Measurements from ENCODE around the gene GBA3. TPM values are rescaled to one million over a fixed set of nuclear protein-coding genes. Genes with fewer than 3 reads are reported as not detected.

Gene GBA3
- polyA plus RNA-seq, 1 experiment, result not detected

- ChIA-PET POLR2A (no interaction called here), CTCF (interaction anchor here (1.6 kb wide), 1 partner anchor 10 kb away, joined by 4 read pairs; no protein-coding TSS in a partner anchor)
- no peak for DNase-seq (ENCODE audit: low read depth)
- no peak overlapping the region for H3K4me3 ChIP-seq (ENCODE audit: low read depth, low read length)
- no peaks in the 10 kb centered on the region for H3K27me3 ChIP-seq (ENCODE audit: control insufficient read depth, insufficient read depth, low read length)
- H3K36me3 ChIP-seq (ENCODE audit: control insufficient read depth, insufficient read depth, low read length), result no peaks in the 10 kb centered on the region
- TF ChIP-seq CTCF (IDR thresholded peaks at IDR 0.05; ENCODE audit: insufficient read depth, low read depth, low read length), result no peak
These were observed 39.0 kb upstream of the GBA3 start for GRCh38 chr4:22653752-22654151.

- DNase-seq (ENCODE audit: low read depth), result peak; percentile 61
- ChIA-PET POLR2A (no interaction called here), CTCF (interaction anchor here (0.8 kb wide), 2 partner anchors 9 to 10 kb away, joined by 3 read pairs; no protein-coding TSS in a partner anchor)
- H3K4me3 ChIP-seq (ENCODE audit: low read depth, low read length), result no peak overlapping the region
- no peaks in the 10 kb centered on the region for H3K27me3 ChIP-seq (ENCODE audit: control insufficient read depth, insufficient read depth, low read length)
- H3K36me3 ChIP-seq (ENCODE audit: control insufficient read depth, insufficient read depth, low read length), result no peaks in the 10 kb centered on the region
- no peak for TF ChIP-seq CTCF (IDR thresholded peaks at IDR 0.05; ENCODE audit: insufficient read depth, low read depth, low read length)
These were observed 31.3 kb upstream of the GBA3 start for GRCh38 chr4:22661443-22661842.

GRCh38 chr4:22667332-22667940 is 25.3 kb upstream of the GBA3 start:
- DNase-seq (ENCODE audit: low read depth), result no peak
- no peak for TF ChIP-seq CTCF (IDR thresholded peaks at IDR 0.05; ENCODE audit: insufficient read depth, low read depth, low read length)
- POLR2A ChIA-PET, result no interaction called here
- CTCF ChIA-PET, result interaction anchor here (0.5 kb wide), 1 partner anchor 166 kb away, joined by 3 read pairs; no protein-coding TSS in a partner anchor
- no peaks in the 10 kb centered on the region for H3K36me3 ChIP-seq (ENCODE audit: control insufficient read depth, insufficient read depth, low read length)
- H3K4me3 ChIP-seq (ENCODE audit: low read depth, low read length), result no peak overlapping the region
- H3K27me3 ChIP-seq (ENCODE audit: control insufficient read depth, insufficient read depth, low read length), result no peaks in the 10 kb centered on the region

- no peaks in the 10 kb centered on the region for H3K27me3 ChIP-seq (ENCODE audit: control insufficient read depth, insufficient read depth, low read length)
- no peak overlapping the region for H3K4me3 ChIP-seq (ENCODE audit: low read depth, low read length)
- CTCF ChIA-PET, result no interaction called here
- DNase-seq (ENCODE audit: low read depth), result peak; percentile 46
- no peak for TF ChIP-seq CTCF (IDR thresholded peaks at IDR 0.05; ENCODE audit: insufficient read depth, low read depth, low read length)
- POLR2A ChIA-PET, result no interaction called here
- H3K36me3 ChIP-seq (ENCODE audit: control insufficient read depth, insufficient read depth, low read length), result no peaks in the 10 kb centered on the region
These were observed 24.4 kb upstream of the GBA3 start for GRCh38 chr4:22668301-22668700.

GRCh38 chr4:22668702-22669101 is 24.0 kb upstream of the GBA3 start:
- no peaks in the 10 kb centered on the region for H3K27me3 ChIP-seq (ENCODE audit: control insufficient read depth, insufficient read depth, low read length)
- ChIA-PET POLR2A (no interaction called here), CTCF (no interaction called here)
- no peaks in the 10 kb centered on the region for H3K36me3 ChIP-seq (ENCODE audit: control insufficient read depth, insufficient read depth, low read length)
- no peak for TF ChIP-seq CTCF (IDR thresholded peaks at IDR 0.05; ENCODE audit: insufficient read depth, low read depth, low read length)
- DNase-seq (ENCODE audit: low read depth), result no peak
- H3K4me3 ChIP-seq (ENCODE audit: low read depth, low read length), result no peak overlapping the region

All from BJ (cell line).